Hepatocyte (in vitro differentiated cells): Measurements from ENCODE around the gene MAP3K10. TPM values are rescaled to one million over a fixed set of nuclear protein-coding genes. Genes with fewer than 3 reads are reported as not detected.

Source experiments
- DNase-seq: peaks from one replicate; pipeline ENCODE4 v3.0.0-alpha.2; 2016; ENCODE audit warnings: low spot score
- H2AFZ ChIP-seq: fragments of 200-600 bp; sonication (generic); 2 replicates; pipeline ENCODE4 v1.6.0; 2016; ENCODE audit warnings: antibody characterized with exemption, mild to moderate bottlenecking
- H3K27ac ChIP-seq: fragments of 200-600 bp; sonication (generic); 2 replicates; pipeline ENCODE4 v1.5.1; 2016; ENCODE audit warnings: mild to moderate bottlenecking
- H3K27me3 ChIP-seq: fragments of 200-600 bp; sonication (generic); 2 replicates; pipeline ENCODE4 v1.6.1; 2016
- H3K36me3 ChIP-seq: fragments of 200-600 bp; sonication (generic); replicated peaks from 2 replicates; pipeline ENCODE4 v1.5.1; 2016; ENCODE audit warnings: low read depth; ENCODE audit not compliant: insufficient read depth
- H3K4me1 ChIP-seq: fragments of 200-600 bp; sonication (generic); 2 replicates; pipeline ENCODE4 v1.5.1; 2016; ENCODE audit warnings: mild to moderate bottlenecking, moderate library complexity; ENCODE audit not compliant: insufficient read depth
- H3K4me2 ChIP-seq: fragments of 200-600 bp; sonication (generic); 2 replicates; pipeline ENCODE4 v1.6.0; 2016
- H3K4me3 ChIP-seq: fragments of 200-600 bp; sonication (generic); 2 replicates; pipeline ENCODE4 v1.5.1; 2016; ENCODE audit warnings: mild to moderate bottlenecking
- H3K79me2 ChIP-seq: fragments of 200-600 bp; sonication (generic); 2 replicates; pipeline ENCODE4 v1.6.0; 2017; ENCODE audit warnings: mild to moderate bottlenecking
- H3K9me2 ChIP-seq: fragments of 200-600 bp; sonication (generic); replicated peaks from 2 replicates; pipeline ENCODE4 v1.6.0; 2017; ENCODE audit warnings: mild to moderate bottlenecking; ENCODE audit not compliant: insufficient read depth
- H3K9me3 ChIP-seq: fragments of 200-600 bp; sonication (generic); 2 replicates; pipeline ENCODE4 v1.5.1; 2016; ENCODE audit warnings: low read depth, mild to moderate bottlenecking
- H4K20me1 ChIP-seq: fragments of 200-600 bp; sonication (generic); 2 replicates; pipeline ENCODE4 v1.6.0; 2016; ENCODE audit warnings: mild to moderate bottlenecking; ENCODE audit not compliant: insufficient read depth, poor library complexity, severe bottlenecking
- CTCF ChIP-seq: fragments of 200-600 bp; sonication (generic); IDR thresholded peaks from 2 replicates; pipeline ENCODE4 v1.5.1; 2016; ENCODE audit warnings: antibody characterized with exemption, mild to moderate bottlenecking; ENCODE audit not compliant: poor library complexity
- EZH2 ChIP-seq: fragments of 200-600 bp; sonication (generic); IDR thresholded peaks from 2 replicates; pipeline ENCODE4 v1.6.1; 2016; ENCODE audit warnings: antibody characterized with exemption, mild to moderate bottlenecking, borderline replicate concordance
- EZH2phosphoT487 ChIP-seq: fragments of 200-600 bp; sonication (generic); IDR thresholded peaks from one replicate; pipeline ENCODE4 v1.6.1; 2018; ENCODE audit warnings: antibody characterized with exemption, mild to moderate bottlenecking, low read depth, moderate library complexity; ENCODE audit not compliant: unreplicated experiment, severe bottlenecking
- WGBS: methylation state at CpG from one replicate; pipeline ENCODE4 v1.1.6; 2016; ENCODE audit warnings: low lambda C conversion rate; ENCODE audit errors: missing lambda C conversion rate; 5-methylcytosine and 5-hydroxymethylcytosine counted together
- polyA plus RNA-seq: library from polyadenylated mRNA; unstranded; fragments of >200 nt; fragmentation: Nextera tagmentation; extraction: Ambion mirVana; gene quantifications from 2 replicates; pipeline ENCODE4 v1.2.1, GENCODE V29; 2016
- total RNA-seq: library from RNA; depleted of rRNA; stranded (reverse); fragments of >200 nt; gene quantifications from 2 replicates; pipeline ENCODE4 v1.2.3, GENCODE V29; 2014

The MAP3K10 gene
- total and polyA plus RNA-seq, 2 experiments from 2014 or later, result 6.1 to 9.1 TPM

- Histone ChIP-seq H3K9me3 (no peaks in the 10 kb centered on the region), H3K27me3 (no peaks in the 10 kb centered on the region), H2AFZ (no peak overlapping the region), H3K27ac (no peak overlapping the region), H3K9me2 (no peaks in the 10 kb centered on the region), H4K20me1 (no peaks in the 10 kb centered on the region), H3K36me3 (no peaks in the 10 kb centered on the region), H3K79me2 (no peaks in the 10 kb centered on the region), H3K4me3 (no peak overlapping the region), H3K4me2 (peak overlapping the region; percentile 44), H3K4me1 (peaks cover 10% of the 10 kb centered on the region)
- peak; percentile 41 for DNase-seq
- 54% methylated on average over 13 of the region's 16 CpGs for WGBS
- TF ChIP-seq EZH2, result no peak
- no peak for TF ChIP-seq EZH2phosphoT487
- no peak for TF ChIP-seq CTCF
Measured at GRCh38 chr19:40231544-40232424, 40.6 kb downstream of the MAP3K10 start.

GRCh38 chr19:40232479-40232878 is 41.3 kb downstream of the MAP3K10 start:
- Histone ChIP-seq H3K79me2 (no peaks in the 10 kb centered on the region), H4K20me1 (no peaks in the 10 kb centered on the region), H3K27me3 (no peaks in the 10 kb centered on the region), H3K27ac (no peak overlapping the region), H3K9me3 (no peaks in the 10 kb centered on the region), H3K4me2 (no peak overlapping the region), H3K9me2 (no peaks in the 10 kb centered on the region), H3K36me3 (no peaks in the 10 kb centered on the region), H3K4me3 (no peak overlapping the region), H2AFZ (no peak overlapping the region), H3K4me1 (peaks cover 10% of the 10 kb centered on the region)
- TF ChIP-seq CTCF, result no peak
- DNase-seq, result no peak
- 85% methylated on average over 11 of the region's 12 CpGs for WGBS

GRCh38 chr19:40232949-40233810 is 42.0 kb downstream of the MAP3K10 start:
- Histone ChIP-seq H3K27me3 (no peaks in the 10 kb centered on the region), H3K4me2 (no peak overlapping the region), H3K4me1 (peaks cover 10% of the 10 kb centered on the region), H4K20me1 (no peaks in the 10 kb centered on the region), H3K9me3 (no peaks in the 10 kb centered on the region), H3K36me3 (no peaks in the 10 kb centered on the region), H3K4me3 (no peak overlapping the region), H3K9me2 (no peaks in the 10 kb centered on the region), H3K79me2 (no peaks in the 10 kb centered on the region), H3K27ac (no peak overlapping the region), H2AFZ (no peak overlapping the region)
- WGBS, result 96% methylated on average over 23 of the region's 25 CpGs
- DNase-seq, result no peak
- TF ChIP-seq EZH2phosphoT487, result no peak
- no peak for TF ChIP-seq CTCF
- TF ChIP-seq EZH2, result no peak
